ENCODE measurements around the gene NUB1.

DNA sequence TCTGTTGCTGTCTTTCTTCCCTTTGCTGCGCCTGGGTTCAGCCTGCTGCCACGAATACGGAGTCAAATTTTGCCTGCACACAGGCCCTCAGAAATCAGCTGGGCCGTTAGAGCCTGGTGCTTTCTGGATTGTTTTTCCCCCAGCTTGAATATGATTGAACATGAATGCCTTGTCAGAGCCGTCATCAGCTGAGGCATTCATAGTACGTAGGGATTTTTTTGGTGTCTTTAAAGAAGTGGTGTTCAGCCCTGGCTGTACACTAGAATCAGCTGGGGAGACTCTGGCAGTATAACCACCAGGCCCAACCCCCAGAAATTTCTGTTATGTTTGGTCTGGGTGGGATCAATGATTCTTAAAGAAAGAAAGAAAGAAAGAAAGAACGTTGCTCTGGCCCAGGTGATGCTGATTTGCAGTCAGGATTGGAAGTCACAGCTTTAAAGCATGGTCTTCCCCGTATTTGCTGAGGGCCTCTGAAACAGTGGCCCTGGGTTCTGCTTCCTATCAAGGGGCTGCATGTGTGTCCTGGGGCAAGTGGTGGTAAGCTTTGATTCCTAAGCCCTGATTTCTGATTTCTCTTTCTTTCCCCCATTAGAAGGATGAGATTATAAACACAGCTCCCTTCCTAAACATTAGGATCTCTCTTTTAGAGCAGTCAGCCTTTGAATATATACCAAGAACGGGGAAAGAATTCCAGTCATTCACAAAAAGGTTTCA, 24.7 kb downstream of the NUB1 start:
- TF ChIP-seq, protein P1, sequence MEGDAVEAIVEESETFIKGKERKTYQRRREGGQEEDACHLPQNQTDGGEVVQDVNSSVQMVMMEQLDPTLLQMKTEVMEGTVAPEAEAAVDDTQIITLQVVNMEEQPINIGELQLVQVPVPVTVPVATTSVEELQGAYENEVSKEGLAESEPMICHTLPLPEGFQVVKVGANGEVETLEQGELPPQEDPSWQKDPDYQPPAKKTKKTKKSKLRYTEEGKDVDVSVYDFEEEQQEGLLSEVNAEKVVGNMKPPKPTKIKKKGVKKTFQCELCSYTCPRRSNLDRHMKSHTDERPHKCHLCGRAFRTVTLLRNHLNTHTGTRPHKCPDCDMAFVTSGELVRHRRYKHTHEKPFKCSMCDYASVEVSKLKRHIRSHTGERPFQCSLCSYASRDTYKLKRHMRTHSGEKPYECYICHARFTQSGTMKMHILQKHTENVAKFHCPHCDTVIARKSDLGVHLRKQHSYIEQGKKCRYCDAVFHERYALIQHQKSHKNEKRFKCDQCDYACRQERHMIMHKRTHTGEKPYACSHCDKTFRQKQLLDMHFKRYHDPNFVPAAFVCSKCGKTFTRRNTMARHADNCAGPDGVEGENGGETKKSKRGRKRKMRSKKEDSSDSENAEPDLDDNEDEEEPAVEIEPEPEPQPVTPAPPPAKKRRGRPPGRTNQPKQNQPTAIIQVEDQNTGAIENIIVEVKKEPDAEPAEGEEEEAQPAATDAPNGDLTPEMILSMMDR (IDR thresholded peaks at IDR 0.05): no peak
- TF ChIP-seq POLR2AphosphoS5 (IDR thresholded peaks at IDR 0.05): no peak
